ENCODE data around the gene EDAR. TPM values are rescaled to one million over a fixed set of nuclear protein-coding genes. Genes with fewer than 3 reads are reported as not detected.

The EDAR gene
- total RNA-seq, 4 donors from 2014 or later: not detected

DNA sequence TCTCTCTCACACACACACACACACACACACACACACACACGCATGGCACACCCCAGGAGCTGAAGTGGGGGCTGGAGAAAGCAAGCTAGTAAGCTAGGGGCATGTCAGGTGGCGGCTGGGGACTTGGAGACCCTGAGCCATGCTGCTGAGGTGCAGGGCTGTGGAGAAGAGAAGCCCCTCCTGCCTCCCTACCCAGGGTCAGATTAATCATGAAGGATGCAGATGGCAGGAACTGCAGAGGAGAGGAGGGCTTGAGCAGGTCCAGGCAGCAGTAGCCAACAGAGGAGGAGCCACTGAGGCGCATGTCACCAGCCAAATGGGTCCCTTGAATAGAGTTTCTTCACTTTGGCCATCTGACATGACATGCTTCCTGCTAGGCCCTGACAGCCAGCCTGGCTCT lies 9.6 kb downstream of the EDAR start:
- H3K4me3 ChIP-seq: no peak overlapping the region
- H3K4me1 ChIP-seq: peaks cover 0 to 10% (median 8%) of the 10 kb centered on the region in 4 donors
- DNase-seq (ENCODE audit: extremely low spot score): no peak
- no peak overlapping the region for H3K27ac ChIP-seq (replicated peaks in 1 of 4)
- no peaks in the 10 kb centered on the region for H3K9me3 ChIP-seq
- WGBS: 89% methylated on average over 3 of the region's 3 CpGs
- no peaks in the 10 kb centered on the region for H3K27me3 ChIP-seq
- no peaks in the 10 kb centered on the region for H3K36me3 ChIP-seq
- TF ChIP-seq POLR2AphosphoS5 (IDR thresholded peaks at IDR 0.05): no peak
- intact Hi-C loops (cut with DNase I): no loop called here

DNA sequence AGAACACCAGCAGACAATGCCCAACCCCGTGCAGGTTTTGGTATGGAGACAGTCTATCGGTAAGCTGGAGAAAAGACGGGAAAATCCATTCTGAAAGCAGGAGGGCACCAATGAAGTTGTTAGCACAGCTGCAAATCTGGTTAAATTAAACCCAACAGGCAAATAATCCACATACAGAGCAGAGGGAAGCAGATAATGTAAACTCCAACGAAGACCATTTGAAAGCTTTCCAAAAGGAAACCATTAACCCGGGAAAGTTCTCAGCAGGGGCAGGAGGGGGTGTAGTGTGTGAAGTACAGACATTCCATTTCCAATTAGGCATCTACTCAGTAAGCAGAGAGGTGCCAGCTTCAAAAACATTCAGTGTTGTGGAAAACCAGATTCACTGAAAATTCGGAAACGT lies 10.3 kb downstream of the EDAR start:
- WGBS: 32% methylated on average over 7 of the region's 7 CpGs
- intact Hi-C loops (cut with DNase I): no loop called here
- H3K4me3 ChIP-seq: peak overlapping the region in 2 of 4 donors; percentile 5 to 18

DNA sequence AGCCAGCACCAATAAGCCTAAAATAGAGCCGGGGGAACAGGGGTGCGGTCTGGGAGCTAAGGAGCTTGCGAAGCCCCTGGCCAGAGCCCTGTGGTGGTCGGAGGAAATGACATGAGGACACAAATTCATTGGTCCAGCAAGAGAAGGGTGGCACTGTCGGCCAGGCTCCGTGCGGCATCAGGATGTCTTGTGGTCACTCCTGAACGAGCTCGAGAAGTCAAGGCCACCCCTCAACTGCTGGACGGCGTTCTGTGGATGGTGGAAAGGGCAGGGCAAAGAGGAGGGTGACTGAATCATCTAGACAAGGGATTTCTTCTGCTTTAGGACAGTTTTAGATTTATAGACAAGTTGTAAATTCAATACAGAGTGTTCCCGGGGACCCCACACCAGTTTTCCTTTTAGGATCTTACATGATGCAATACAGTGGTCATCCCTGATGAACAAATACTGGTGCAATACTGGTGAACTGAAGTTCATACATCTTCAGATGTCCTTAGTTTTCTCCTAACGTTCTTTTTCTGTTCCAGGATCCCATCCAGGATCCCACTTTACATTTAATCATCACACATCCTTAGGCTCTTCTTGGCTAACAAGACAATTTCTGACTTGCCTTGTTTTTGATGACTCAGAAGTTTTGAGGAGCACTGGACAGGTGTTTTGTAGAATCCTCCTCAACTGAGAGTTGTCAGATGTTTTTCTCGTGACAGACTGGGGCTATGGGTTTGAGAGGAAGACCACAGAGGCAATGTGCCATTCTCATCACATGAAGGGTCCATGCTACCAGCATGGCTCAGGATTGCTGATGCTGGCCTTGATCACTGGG lies 13.2 kb downstream of the EDAR start:
- TF ChIP-seq POLR2AphosphoS5 (IDR thresholded peaks at IDR 0.05) (no peak), POLR2A (IDR thresholded peaks at IDR 0.05; ENCODE audit: low read depth) (no peak), EP300 (IDR thresholded peaks at IDR 0.05) (no peak)
- TF ChIP-seq, protein P1, sequence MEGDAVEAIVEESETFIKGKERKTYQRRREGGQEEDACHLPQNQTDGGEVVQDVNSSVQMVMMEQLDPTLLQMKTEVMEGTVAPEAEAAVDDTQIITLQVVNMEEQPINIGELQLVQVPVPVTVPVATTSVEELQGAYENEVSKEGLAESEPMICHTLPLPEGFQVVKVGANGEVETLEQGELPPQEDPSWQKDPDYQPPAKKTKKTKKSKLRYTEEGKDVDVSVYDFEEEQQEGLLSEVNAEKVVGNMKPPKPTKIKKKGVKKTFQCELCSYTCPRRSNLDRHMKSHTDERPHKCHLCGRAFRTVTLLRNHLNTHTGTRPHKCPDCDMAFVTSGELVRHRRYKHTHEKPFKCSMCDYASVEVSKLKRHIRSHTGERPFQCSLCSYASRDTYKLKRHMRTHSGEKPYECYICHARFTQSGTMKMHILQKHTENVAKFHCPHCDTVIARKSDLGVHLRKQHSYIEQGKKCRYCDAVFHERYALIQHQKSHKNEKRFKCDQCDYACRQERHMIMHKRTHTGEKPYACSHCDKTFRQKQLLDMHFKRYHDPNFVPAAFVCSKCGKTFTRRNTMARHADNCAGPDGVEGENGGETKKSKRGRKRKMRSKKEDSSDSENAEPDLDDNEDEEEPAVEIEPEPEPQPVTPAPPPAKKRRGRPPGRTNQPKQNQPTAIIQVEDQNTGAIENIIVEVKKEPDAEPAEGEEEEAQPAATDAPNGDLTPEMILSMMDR (IDR thresholded peaks at IDR 0.05): no peak
- peaks cover 0 to 4% (median 0%) of the 10 kb centered on the region in 4 donors for H3K27me3 ChIP-seq
- WGBS: 93% methylated on average over 14 of the region's 14 CpGs
- intact Hi-C loops (cut with DNase I): no loop called here
- H3K27ac ChIP-seq (replicated peaks in 1 of 4): no peak overlapping the region
- no peaks in the 10 kb centered on the region for H3K9me3 ChIP-seq
- peaks cover 0 to 10% (median 8%) of the 10 kb centered on the region in 4 donors for H3K4me1 ChIP-seq
- no peaks in the 10 kb centered on the region for H3K36me3 ChIP-seq
- H3K4me3 ChIP-seq: no peak overlapping the region
- no peak for DNase-seq (ENCODE audit: extremely low spot score)

More for the DNA sequence above, 10.3 kb downstream of the EDAR start:
- H3K4me1 ChIP-seq: peaks cover 0 to 10% (median 8%) of the 10 kb centered on the region in 4 donors
- DNase-seq (ENCODE audit: extremely low spot score): no peak
- no peaks in the 10 kb centered on the region for H3K36me3 ChIP-seq
- no peak overlapping the region for H3K27ac ChIP-seq (replicated peaks in 1 of 4)
- H3K27me3 ChIP-seq: no peaks in the 10 kb centered on the region
- TF ChIP-seq EP300 (IDR thresholded peaks at IDR 0.05) (no peak), POLR2AphosphoS5 (IDR thresholded peaks at IDR 0.05) (no peak), POLR2A (IDR thresholded peaks at IDR 0.05; ENCODE audit: low read depth) (no peak)
- TF ChIP-seq, protein P1 (IDR thresholded peaks at IDR 0.05): no peak
- H3K9me3 ChIP-seq: no peaks in the 10 kb centered on the region

DNA sequence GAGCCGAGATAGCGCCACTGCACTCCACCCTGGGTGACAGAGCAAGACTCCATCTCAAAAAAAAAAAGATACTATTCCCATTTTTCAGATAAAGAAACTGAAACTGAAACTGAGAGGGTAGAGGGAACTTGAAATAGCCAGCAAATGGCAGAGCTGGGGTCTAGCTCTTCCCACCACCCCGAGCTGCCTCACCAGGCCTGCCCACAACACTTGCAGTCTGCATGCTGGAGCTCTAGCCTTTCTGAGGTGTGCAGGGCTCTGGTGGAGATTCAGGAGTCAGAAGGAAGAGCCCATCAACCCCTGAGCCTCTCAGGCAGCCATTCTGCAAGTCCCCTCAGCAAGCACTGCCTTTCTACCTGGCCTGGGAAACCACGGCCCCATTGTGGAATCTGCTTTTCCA lies 14.3 kb downstream of the EDAR start:
- WGBS: 90% methylated on average over 4 of the region's 4 CpGs
- DNase-seq (ENCODE audit: extremely low spot score): no peak
- Histone ChIP-seq H3K27ac (replicated peaks in 1 of 4) (no peak overlapping the region), H3K27me3 (peaks cover 0 to 4% (median 0%) of the 10 kb centered on the region in 4 donors), H3K36me3 (no peaks in the 10 kb centered on the region), H3K4me1 (peaks cover 0 to 10% (median 8%) of the 10 kb centered on the region in 4 donors), H3K4me3 (no peak overlapping the region), H3K9me3 (no peaks in the 10 kb centered on the region)
- TF ChIP-seq POLR2A (IDR thresholded peaks at IDR 0.05; ENCODE audit: low read depth) (no peak), EP300 (IDR thresholded peaks at IDR 0.05) (no peak), POLR2AphosphoS5 (IDR thresholded peaks at IDR 0.05) (no peak)
- TF ChIP-seq, protein P1 (IDR thresholded peaks at IDR 0.05): no peak
- intact Hi-C loops (cut with DNase I): no loop called here

DNA sequence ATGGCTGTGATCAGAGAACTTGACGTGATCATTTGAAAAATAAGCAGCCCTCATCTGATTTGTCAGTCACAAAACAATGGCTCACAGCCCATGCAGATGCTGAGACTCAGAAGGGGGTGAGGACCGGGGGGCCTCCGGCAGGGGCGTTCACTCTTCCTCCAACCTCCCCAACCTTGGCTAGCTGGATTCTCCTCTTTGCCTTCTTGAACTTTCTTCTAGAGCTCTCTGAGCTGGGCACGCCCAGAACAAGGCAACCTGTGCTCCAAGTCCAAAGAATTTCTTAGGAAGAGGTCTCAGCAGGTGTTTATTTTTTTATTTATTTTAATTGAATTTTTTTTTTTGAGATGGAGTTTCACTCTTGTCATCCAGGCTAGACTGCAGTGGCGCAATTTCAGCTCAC lies 16.4 kb downstream of the EDAR start:
- WGBS: 87% methylated on average over 6 of the region's 6 CpGs
- H3K4me3 ChIP-seq: no peak overlapping the region
- no peaks in the 10 kb centered on the region for H3K36me3 ChIP-seq
- TF ChIP-seq POLR2A (IDR thresholded peaks at IDR 0.05; ENCODE audit: low read depth) (no peak), EP300 (IDR thresholded peaks at IDR 0.05) (no peak), POLR2AphosphoS5 (IDR thresholded peaks at IDR 0.05) (no peak)
- TF ChIP-seq, protein P1 (IDR thresholded peaks at IDR 0.05): no peak
- H3K4me1 ChIP-seq: no peaks in the 10 kb centered on the region
- peaks cover 0 to 4% (median 0%) of the 10 kb centered on the region in 4 donors for H3K27me3 ChIP-seq
- intact Hi-C loops (cut with DNase I): no loop called here
- DNase-seq (ENCODE audit: extremely low spot score): no peak
- no peak overlapping the region for H3K27ac ChIP-seq (replicated peaks in 1 of 4)
- no peaks in the 10 kb centered on the region for H3K9me3 ChIP-seq

All from esophagus muscularis mucosa (tissue), 4 donors.